Vagina (tissue), 2 donors: ENCODE measurements around the gene ARID1A.

Experiments used
- POLR2A ChIP-seq, 2 donors: fragments of 450-650 bp; IDR thresholded peaks; one replicate each; pipeline ENCODE4 v1.6.1; 2017; ENCODE audit warnings: antibody characterized with exemption in 2 of 2, mild to moderate bottlenecking in 2 of 2, moderate library complexity in 2 of 2
- TF ChIP-seq, protein P1 (sequence below), 3 experiments: fragments of 450-650 bp in 2 of 3; fragments of 200-600 bp in 1 of 3; sonication (generic) in 1 of 3; IDR thresholded peaks; one replicate each; pipeline ENCODE4 v1.5.1; 2017 to 2019; ENCODE audit warnings: antibody characterized with exemption in 3 of 3, mild to moderate bottlenecking in 2 of 3, moderate library complexity in 2 of 3

DNA sequence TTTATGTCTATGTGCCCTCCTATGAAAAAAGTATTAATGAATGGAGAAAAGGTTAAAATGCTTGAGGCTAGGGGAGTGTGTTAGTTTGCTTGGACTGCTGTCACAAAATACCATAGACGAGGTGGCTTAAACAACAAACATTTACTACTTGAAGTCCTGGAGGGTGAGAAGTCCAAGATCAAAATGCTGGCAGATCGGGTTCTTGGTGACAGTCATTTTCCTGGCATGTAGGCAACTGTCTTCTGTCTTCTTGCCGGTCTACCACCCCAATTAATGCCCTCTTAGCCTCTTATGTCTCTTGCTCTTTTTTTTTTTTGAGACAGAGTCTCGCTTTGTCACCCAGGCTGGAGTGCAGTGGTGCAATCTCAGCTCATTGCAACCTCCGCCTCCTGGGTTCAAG, 15.0 kb downstream of the ARID1A start:
- no peak for TF ChIP-seq POLR2A (IDR thresholded peaks at IDR 0.05)
- TF ChIP-seq, protein P1, sequence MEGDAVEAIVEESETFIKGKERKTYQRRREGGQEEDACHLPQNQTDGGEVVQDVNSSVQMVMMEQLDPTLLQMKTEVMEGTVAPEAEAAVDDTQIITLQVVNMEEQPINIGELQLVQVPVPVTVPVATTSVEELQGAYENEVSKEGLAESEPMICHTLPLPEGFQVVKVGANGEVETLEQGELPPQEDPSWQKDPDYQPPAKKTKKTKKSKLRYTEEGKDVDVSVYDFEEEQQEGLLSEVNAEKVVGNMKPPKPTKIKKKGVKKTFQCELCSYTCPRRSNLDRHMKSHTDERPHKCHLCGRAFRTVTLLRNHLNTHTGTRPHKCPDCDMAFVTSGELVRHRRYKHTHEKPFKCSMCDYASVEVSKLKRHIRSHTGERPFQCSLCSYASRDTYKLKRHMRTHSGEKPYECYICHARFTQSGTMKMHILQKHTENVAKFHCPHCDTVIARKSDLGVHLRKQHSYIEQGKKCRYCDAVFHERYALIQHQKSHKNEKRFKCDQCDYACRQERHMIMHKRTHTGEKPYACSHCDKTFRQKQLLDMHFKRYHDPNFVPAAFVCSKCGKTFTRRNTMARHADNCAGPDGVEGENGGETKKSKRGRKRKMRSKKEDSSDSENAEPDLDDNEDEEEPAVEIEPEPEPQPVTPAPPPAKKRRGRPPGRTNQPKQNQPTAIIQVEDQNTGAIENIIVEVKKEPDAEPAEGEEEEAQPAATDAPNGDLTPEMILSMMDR (IDR thresholded peaks at IDR 0.05): no peak
